Stimulated activated CD4-positive, alpha-beta T cell treated with anti-CD3 and anti-CD28 coated beads, TNF-alpha, amount 100 ng/mL, for 48 hours (primary cell): ENCODE results near the gene ZNF555.
"Not testable (repeated sequence)": the region's sequence is repeated elsewhere in the genome, so short reads cannot be mapped to it uniquely, and the experiment has no call there.

Experiments
- DNase-seq, 3 donors: peaks; one replicate each; pipeline ENCODE4 v3.0.0-alpha.2; 2020; ENCODE audit warnings: low read depth in 3 of 3

Gene ZNF555

DNA sequence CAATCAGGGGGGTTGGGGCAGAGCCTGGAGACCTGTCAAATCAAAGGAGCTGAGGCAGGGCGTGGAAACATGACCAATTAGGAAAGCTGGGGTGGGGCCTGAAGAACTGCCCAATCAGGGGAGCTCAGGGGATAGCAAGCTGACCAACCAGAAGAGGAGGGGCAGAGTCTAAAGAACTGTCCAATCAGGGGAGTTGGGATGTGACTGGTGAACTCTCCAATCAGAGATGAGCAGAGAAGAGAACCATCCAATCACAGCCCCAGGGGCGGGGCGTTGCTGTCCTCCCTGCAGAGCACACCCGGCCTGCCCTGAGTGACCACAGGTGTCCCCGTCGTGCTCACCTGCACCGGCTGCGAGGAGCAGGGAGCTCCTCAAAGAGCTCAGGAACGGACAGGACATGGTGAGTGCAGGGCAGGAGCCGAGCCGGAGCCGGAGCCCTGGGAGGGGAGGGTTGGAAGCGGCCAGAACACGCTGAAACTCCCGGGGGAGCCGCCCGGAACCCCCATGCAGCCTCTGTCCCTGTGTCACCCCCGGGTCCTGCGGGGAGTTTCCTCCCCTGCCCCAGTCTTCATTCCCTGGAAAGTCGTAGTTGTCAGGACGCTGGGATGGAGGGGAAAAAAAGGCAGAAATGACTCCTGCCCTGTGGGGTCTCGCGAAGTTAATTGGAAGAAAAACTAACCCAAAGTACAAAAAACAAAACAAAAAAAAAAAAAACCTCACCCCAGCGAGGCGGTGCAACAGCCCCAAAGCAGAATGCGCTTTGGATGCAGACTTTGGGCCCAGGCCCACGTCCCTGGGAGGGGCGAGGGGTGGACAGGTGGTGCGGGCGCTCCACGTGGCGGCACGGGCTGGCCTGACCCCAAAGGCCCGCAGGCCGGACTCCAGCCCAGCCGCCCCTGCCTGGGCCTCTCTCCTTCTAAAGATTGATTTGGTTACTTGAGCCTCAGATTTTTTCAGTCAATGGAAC is 26.0 kb downstream of the ZNF555 start, which contains the start of gene ZNF556:
Gene ZNF556 (plus strand): TSS at position 311 of the 967 bp plus-strand sequence. CDS start 87 bp downstream, at position 398.
- DNase-seq, result no peak

DNA sequence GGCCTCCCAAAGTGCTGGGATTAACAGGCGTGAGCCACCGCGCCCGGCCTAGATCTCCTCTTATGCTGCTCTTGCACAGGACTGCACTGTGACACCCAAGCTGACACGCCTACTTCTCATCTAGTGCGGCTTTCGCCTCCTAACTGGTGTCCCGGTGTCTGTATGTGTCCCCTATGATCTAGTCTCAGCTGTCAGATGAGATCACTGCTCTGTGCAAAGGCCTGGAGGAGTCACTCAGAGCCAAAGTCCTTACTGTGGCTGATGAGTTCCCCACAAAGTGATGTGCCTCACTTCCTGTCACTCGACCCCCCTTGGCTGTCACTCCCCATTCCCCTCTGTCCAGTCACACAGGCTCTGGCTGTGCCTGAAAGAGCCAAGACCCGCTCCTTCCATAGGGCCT is 28.3 kb downstream of the ZNF555 start:
- DNase-seq, result no peak

- DNase-seq, result not testable (repeated sequence)
These were observed 30.9 kb downstream of the ZNF555 start for GRCh38 chr19:2872175-2872574.

GRCh38 chr19:2877398-2878331 is 36.4 kb downstream of the ZNF555 start:
- DNase-seq, result no peak

DNA sequence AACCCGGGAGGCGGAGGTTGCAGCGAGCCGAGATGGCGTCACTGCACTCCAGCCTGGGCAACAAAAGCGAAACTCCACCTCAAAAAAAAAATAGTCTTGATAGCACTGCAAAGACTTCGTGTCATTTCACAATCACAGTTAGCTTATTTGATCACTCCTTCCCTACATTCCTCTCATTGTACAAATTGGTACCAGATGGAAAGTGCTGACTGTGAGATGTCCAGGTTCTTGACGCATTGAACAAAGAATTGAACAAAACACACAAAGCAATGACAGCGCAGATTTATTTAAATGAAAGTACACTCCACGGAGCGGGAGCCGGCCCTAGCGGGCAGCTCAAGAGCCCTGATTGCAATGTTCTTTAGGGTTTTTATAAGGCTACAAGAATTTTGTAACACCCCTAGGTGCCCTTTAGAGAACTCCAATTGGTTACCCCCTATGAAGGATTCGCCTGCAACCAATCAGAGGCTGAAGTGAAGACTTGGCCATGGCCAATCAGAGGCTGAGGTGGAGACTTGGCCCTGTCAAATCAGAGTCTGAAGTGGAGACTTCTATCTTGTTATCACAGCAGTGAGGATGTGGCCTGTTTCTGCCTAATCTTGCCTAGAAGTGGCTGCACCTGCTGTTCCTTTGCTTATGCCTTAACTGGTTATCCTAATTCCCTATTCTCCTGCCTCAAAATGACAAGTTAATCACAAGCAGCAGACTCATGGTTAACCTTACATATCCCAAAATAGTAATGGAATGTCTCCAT is 42.6 kb downstream of the ZNF555 start:
- no peak for DNase-seq

DNA sequence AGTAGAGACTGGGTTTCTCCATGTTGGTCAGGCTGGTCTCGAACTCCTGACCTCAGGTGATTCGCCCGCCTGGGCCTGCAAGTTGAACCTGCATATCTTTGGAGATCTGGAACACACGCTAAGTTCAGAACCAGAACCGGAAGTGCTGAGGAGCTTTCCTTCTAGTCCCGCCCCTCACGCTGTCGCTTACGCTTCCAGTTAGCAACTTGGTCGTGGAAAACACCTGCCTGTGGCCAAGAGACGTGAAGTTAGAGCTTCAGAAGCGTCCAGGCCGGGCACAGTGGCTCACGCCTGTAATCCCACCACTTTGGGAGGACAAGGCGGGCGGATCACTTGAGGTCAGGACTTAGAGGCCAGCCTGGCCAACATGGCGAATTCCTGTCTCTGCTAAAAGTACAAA is 44.5 kb downstream of the ZNF555 start:
- no peak for DNase-seq

- DNase-seq, result no peak
These were observed 46.2 kb downstream of the ZNF555 start for GRCh38 chr19:2887391-2887914.

DNA sequence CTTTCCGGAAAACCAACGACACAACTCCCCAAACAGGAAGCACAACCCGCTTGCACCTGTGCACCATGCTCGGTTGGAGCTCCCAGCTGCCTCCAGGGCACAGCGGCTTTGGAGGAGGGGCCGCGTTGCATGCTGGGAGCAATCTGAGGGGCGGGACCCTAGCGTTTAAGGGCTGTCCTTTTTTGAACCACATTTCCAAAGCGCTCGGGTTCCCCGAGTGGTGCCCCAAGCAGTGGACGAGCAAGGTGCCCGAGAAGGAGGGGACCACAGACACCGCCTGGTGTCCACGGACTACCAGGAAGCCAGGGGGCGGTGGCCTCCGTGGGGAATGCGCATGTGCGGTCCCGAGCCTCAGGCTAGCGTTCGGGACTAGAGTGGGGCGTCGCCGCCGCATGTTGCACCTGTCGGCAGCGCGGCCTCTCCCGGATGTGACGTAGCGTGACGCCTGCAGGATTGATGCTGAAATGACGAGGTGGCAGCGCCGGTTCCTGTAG is 47.5 kb downstream of the ZNF555 start:
- DNase-seq, result peak in 1 of 3 donors; percentile 56

DNA sequence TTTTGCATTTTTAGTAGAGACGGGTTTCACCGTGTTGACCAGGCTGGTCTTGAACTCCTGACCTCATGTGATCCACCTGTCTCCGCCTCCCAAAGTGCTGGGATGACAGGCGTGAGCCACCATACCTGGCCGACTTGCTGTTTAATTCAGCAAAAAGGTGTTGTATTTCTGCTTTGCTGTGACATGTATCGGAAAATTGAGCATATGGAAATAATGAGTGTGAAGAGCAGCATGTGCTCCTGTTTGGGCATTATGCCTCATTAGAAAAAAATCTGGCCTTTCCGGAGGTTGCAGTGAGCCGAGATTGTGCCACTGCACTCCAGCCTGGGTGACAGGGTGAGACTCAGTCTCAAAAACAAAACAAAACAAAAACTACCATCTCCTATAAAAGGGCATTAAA is 49.3 kb downstream of the ZNF555 start:
- not testable (repeated sequence) for DNase-seq

DNA sequence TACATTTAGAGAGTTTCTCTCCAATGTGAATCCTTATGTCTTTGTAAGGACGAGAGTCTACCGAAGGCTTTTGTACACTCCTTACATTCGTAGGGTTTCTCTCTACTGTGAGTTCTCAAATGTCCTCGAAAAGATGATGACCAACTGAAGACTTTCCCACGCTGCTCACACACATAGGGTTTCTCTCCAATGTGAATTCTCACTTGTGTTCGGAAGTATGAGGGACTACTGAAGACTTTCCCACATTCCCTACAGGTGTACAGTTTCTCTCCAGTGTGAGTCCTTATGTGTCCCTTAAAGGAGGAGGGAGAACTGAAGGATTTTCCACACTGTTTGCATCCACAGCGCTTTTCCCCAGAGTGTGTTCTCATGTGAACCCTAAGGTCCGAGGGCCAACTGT is 55.4 kb downstream of the ZNF555 start:
- no peak for DNase-seq

DNA sequence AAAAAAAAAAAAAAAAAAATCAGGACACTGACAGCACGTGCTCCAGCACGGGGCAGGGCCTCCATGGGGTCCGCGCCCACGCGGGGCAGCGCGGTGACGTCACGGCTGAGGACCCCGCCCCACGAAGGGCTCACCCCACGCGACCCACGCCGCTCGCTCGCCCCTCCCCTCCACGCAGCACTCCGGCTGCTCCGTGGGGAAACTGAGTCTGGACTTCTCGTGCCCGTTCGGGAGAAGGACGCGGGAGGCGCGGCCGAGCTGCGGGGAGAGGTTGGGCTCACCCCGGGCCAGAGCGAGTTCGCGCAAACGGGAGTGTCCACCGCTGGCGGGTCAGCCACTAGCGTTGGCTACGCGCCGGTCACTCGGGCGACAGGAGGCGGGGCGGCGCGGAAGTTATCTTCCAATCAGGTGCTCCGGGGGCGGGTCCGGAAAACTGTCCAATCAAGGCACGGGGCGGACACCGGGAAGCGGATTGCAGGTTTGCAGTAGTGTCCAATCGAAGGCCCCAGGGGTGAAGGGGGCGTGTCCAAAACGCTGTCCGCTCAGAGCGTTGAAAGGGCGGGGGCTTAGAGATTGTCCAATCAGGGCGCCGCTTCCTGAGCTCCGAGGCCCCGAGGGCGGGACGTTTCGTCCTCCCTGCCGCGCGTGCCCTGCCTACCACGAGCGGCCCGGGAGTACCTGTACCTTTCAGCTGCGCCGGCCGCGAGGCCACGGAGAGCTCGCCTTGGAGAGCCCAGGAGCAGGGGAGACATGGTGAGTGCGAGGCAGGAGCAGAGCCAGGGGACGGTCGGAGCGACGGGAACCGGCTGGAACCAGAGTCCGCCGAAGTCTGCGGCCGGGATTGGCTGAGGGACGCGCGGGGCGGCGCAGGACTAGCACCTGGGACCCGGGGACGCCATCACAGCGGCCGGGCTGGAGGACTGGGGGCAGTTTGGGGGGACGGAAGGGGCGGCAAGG is 59.3 kb downstream of the ZNF555 start, which contains the start of gene ZNF57:
Gene ZNF57 (plus strand): TSS at position 633 of the 957 bp plus-strand sequence. CDS start 118 bp downstream, at position 751.
- DNase-seq, result peak; percentile 96 to 99 (median 98)

DNA sequence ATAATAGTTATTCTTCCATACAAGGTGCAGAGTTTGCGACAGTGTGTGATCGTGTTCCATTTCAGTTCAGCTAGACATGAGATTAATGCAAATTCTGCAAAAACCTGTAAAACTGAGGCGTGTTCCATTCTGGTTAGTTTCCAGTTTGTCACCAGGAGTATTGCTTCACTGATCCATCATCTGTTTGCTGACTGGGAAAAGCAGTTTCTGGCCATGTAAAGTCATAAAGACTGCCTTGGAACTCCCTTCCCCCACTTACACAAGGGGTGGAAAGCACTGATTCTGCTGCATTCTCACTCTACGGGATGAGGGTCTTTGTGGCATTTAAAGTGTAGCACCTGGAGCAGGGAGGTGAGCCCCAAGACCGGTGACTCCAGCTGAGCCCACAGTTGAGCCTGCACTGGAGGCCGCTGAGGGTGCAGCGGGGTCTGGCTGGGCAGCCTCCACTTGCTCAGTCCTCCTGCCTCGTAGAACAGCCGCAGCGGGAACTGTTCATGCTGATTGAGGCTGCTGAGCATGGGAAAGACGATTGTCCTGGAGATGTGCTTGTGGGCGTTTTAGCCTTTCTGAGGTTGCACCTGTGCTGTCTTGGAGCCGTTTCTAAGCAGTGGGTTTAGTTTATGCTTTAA is 61.4 kb downstream of the ZNF555 start:
- no peak for DNase-seq

GRCh38 chr19:2903326-2903725 is 62.1 kb downstream of the ZNF555 start:
- not testable (repeated sequence) for DNase-seq

- no peak for DNase-seq
These were observed 64.7 kb downstream of the ZNF555 start for GRCh38 chr19:2905918-2906519.

DNA sequence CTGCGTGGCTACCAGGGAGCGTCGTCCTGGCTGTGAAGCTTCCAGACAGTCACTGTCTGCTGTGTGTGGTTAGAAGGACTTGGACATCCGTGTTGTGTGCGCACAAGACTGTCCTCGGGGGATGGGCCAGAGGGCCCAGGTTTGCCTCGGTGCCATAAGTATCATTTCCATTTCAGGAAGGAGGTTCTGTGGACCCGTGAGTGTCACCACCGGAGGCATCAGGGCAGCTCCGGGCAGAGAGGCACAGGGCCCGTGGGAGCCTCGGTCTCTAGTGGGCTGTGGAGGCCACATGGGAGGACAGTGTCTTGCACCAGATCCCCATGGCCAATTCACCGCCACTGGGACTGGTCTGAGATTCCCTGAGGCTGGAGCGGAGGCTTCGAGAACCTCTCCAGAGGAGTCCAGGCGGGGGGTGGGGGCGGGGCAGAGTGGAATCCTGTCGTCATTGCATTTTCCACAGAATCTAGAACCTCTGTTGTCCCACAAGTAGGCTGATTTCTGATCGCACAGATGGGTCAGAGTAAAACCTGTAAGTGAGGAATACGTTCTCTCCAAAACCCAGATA is 65.4 kb downstream of the ZNF555 start:
- no peak for DNase-seq
